Lower leg skin (tissue), 3 donors: Measurements from ENCODE around the gene KLHDC9.

Experiments used
- POLR2A ChIP-seq, 2 donors: fragments of 450-650 bp; IDR thresholded peaks; one replicate each; pipeline ENCODE4 v1.6.1; 2016 to 2017; ENCODE audit warnings: antibody characterized with exemption in 2 of 2, mild to moderate bottlenecking in 1 of 2, moderate library complexity in 1 of 2
- TF ChIP-seq, protein P1 (sequence below), 3 donors: fragments of 450-650 bp; IDR thresholded peaks; one replicate each; pipeline ENCODE4 v1.5.1; 2016; ENCODE audit warnings: antibody characterized with exemption in 3 of 3, mild to moderate bottlenecking in 3 of 3, moderate library complexity in 2 of 3

DNA sequence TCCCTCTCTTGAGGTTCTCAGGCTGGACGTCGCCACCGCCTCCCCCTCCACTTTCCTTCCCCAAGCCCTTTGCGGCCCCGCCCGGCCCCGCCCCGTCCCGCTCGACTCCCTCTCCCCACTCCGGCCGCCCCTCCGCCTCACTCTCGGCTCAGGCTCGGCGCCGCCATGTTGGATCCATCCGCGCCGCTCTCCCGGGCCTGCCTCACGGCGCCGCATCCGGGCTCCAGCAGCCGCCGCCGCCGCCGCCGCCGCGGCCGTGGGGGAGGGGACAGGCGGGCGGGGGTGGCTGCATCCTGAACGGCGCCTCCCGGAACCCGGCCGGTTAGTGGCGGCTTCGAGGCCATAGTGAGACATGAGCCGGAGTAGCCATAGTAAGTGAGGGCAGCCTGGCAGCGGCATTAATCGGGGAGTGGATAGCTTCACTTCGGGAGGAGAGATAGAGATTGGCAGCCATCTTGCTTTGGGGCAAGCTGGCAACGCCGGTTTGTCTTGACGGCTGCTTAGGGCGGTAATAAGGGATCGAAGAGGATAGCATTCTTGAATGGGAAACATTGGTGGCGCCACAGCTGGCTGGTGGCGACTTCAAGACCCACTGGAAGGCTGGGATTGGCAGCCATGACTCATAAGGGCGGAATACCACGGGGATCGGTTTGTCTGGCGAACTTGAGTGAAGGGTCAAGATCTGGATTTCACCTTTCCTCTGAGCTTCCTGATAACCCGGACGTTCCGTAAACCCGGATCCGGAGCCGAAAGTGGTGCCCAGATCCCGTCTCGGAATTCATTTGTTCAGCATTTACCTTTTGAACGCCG is 34.5 kb downstream of the KLHDC9 start, which contains the start of gene DEDD:
- TF ChIP-seq, protein P1, sequence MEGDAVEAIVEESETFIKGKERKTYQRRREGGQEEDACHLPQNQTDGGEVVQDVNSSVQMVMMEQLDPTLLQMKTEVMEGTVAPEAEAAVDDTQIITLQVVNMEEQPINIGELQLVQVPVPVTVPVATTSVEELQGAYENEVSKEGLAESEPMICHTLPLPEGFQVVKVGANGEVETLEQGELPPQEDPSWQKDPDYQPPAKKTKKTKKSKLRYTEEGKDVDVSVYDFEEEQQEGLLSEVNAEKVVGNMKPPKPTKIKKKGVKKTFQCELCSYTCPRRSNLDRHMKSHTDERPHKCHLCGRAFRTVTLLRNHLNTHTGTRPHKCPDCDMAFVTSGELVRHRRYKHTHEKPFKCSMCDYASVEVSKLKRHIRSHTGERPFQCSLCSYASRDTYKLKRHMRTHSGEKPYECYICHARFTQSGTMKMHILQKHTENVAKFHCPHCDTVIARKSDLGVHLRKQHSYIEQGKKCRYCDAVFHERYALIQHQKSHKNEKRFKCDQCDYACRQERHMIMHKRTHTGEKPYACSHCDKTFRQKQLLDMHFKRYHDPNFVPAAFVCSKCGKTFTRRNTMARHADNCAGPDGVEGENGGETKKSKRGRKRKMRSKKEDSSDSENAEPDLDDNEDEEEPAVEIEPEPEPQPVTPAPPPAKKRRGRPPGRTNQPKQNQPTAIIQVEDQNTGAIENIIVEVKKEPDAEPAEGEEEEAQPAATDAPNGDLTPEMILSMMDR (IDR thresholded peaks at IDR 0.05): no peak
- TF ChIP-seq POLR2A (IDR thresholded peaks at IDR 0.05): no peak
